Measurements from ENCODE around the gene GTF3C5. TPM values are rescaled to one million over a fixed set of nuclear protein-coding genes. Genes with fewer than 3 reads are reported as not detected.

Gene GTF3C5
- total and polyA plus RNA-seq, 9 of the 15 experiments (the other 6 are each of a cell fraction or from before 2014, with no cell fraction given), result 3.8 to 118 (median 83.7) TPM

- TF ChIP-seq NEUROD1 (IDR thresholded peaks at IDR 0.05; ENCODE audit: borderline replicate concordance, low read depth, low read length, partially characterized antibody) (peak; percentile 95), MTA1 (IDR thresholded peaks at IDR 0.05; ENCODE audit: borderline replicate concordance) (peak; percentile 94), GABPB2 (CRISPR knock-in tag; conservative IDR thresholded peaks at IDR 0.05) (no peak), RAD21 (CRISPR knock-in tag; conservative IDR thresholded peaks at IDR 0.05 in 1 of 2, IDR thresholded peaks at IDR 0.05 in 1 of 2) (peak; percentile 39 to 43), ZNF444 (CRISPR knock-in tag; IDR thresholded peaks at IDR 0.05) (peak; percentile 57; the same call in 1 of the 2 replicates), C11orf30 (IDR thresholded peaks at IDR 0.05; ENCODE audit: low read depth) (no peak), FOXJ3 (CRISPR knock-in tag; IDR thresholded peaks at IDR 0.05) (no peak), KLF1 (tag; IDR thresholded peaks at IDR 0.05) (peak; percentile 67; the same call in 1 of the 2 replicates), RBFOX2 (IDR thresholded peaks at IDR 0.05; ENCODE audit: low read depth, low read length) (peak; percentile 57), HEY1 (CRISPR knock-in tag; IDR thresholded peaks at IDR 0.05; ENCODE audit: borderline replicate concordance) (no peak), RNF2 (IDR thresholded peaks at IDR 0.05) (peak; percentile 93), ZFP1 (CRISPR knock-in tag; IDR thresholded peaks at IDR 0.05) (no peak), HNRNPH1 (optimal IDR thresholded peaks at IDR 0.05; ENCODE audit: low read depth, low read length) (no peak), ATF4 (CRISPR knock-in tag; IDR thresholded peaks at IDR 0.05) (peak; percentile 73), RUNX1 (IDR thresholded peaks at IDR 0.05; ENCODE audit: low read depth) (peak; percentile 92; the same call in 1 of the 2 replicates), ZEB2 (IDR thresholded peaks at IDR 0.05) (peak; percentile 94)
Observed at GRCh38 chr9:133004091-133004998, 26.5 kb upstream of the GTF3C5 start (continued).
